ENCODE measurements around the gene SEMA3F.

DNA sequence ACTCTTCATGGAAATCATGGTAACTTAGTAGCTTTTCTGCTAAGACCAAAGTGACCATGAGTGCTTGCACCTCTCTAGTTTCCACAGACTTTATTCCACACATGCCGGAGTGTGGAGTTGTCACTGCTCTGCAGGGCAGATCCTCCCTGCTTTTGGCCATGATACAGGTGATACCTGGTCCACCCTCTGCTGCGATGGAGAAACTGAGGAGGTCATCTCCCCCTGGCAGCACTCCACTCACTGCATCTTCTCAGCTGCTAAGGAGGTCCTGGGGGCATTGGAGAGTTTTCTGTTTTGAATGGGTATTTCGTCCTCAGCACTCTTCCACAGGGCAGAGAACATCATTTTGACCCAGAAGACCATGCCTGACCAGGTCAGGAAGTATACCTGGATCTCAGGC, 35.3 kb upstream of the SEMA3F start:
- TF ChIP-seq CTCF (IDR thresholded peaks at IDR 0.05 in 4 of 5, conservative IDR thresholded peaks at IDR 0.05 in 1 of 5) (no peak), POLR2A (IDR thresholded peaks at IDR 0.05) (no peak)

All from gastrocnemius medialis (tissue), 4 donors.